ENCODE measurements around the gene SLC4A8. TPM values are rescaled to one million over a fixed set of nuclear protein-coding genes. Genes with fewer than 3 reads are reported as not detected.

The SLC4A8 gene
- total RNA-seq, 1 donor from 2014 or later = 0.74 TPM

DNA sequence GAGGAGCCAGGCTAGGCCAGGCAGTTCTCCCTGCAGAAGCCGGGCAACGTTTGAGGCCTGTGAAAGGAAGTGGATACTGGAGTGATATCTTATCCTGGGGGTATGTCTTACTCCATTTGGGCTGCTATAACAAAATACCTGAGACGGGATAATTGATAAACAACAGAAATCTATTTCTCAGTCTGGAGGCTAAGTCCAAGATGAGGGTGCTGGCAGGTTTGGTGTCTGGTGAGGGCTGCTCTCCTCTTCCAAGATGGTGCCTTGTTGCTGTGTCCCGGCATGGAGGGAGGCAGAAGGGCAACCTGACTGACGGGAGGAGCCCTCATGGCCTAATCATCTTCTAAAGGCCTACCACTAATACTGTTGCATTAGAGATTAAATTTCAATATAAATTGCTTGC, 17.8 kb upstream of the SLC4A8 start:
- H3K4me3 ChIP-seq = no peak overlapping the region
- intact Hi-C loops (cut with DNase I) = no loop called here
- no peak for TF ChIP-seq POLR2AphosphoS5 (IDR thresholded peaks at IDR 0.05; ENCODE audit: insufficient read depth in 1 of 2, low read depth in 1 of 2)
- no peaks in the 10 kb centered on the region for H3K9me3 ChIP-seq
- no peaks in the 10 kb centered on the region for H3K36me3 ChIP-seq
- no peaks in the 10 kb centered on the region for H3K4me1 ChIP-seq
- H3K27me3 ChIP-seq = no peaks in the 10 kb centered on the region
- no peak overlapping the region for H3K27ac ChIP-seq
- no peak for DNase-seq (ENCODE audit: extremely low spot score in 2 of 2)

DNA sequence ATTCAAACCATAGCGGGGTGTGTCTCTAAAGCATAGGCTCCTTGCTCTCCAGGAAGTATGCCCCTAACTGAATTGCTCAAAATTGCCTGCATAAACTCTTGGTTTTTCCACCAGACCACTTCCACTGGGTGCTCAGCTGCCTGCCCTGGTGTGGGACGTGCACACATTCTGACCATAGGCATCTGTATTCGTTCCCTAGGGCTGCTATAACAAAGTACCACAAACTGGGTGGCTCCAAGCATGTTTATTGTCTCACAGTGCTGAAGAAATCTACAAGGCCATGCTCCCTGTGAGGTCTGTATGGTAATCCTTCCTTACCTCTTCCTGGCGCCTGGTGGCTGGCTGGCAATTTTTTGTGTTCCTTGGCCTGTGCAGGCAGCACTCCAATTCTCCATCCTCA, 17.0 kb upstream of the SLC4A8 start:
- TF ChIP-seq, protein P1, sequence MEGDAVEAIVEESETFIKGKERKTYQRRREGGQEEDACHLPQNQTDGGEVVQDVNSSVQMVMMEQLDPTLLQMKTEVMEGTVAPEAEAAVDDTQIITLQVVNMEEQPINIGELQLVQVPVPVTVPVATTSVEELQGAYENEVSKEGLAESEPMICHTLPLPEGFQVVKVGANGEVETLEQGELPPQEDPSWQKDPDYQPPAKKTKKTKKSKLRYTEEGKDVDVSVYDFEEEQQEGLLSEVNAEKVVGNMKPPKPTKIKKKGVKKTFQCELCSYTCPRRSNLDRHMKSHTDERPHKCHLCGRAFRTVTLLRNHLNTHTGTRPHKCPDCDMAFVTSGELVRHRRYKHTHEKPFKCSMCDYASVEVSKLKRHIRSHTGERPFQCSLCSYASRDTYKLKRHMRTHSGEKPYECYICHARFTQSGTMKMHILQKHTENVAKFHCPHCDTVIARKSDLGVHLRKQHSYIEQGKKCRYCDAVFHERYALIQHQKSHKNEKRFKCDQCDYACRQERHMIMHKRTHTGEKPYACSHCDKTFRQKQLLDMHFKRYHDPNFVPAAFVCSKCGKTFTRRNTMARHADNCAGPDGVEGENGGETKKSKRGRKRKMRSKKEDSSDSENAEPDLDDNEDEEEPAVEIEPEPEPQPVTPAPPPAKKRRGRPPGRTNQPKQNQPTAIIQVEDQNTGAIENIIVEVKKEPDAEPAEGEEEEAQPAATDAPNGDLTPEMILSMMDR (IDR thresholded peaks at IDR 0.05) = no peak
- TF ChIP-seq POLR2AphosphoS5 (IDR thresholded peaks at IDR 0.05; ENCODE audit: insufficient read depth in 1 of 2, low read depth in 1 of 2) = no peak
- no peak for TF ChIP-seq POLR2A (IDR thresholded peaks at IDR 0.05)
- H3K9me3 ChIP-seq = no peaks in the 10 kb centered on the region
- no peak overlapping the region for H3K27ac ChIP-seq
- no peaks in the 10 kb centered on the region for H3K27me3 ChIP-seq
- no peaks in the 10 kb centered on the region for H3K4me1 ChIP-seq
- no peak overlapping the region for H3K4me3 ChIP-seq
- no peak for DNase-seq (ENCODE audit: extremely low spot score in 2 of 2)
- H3K36me3 ChIP-seq = no peaks in the 10 kb centered on the region
- intact Hi-C loops (cut with DNase I) = no loop called here

DNA sequence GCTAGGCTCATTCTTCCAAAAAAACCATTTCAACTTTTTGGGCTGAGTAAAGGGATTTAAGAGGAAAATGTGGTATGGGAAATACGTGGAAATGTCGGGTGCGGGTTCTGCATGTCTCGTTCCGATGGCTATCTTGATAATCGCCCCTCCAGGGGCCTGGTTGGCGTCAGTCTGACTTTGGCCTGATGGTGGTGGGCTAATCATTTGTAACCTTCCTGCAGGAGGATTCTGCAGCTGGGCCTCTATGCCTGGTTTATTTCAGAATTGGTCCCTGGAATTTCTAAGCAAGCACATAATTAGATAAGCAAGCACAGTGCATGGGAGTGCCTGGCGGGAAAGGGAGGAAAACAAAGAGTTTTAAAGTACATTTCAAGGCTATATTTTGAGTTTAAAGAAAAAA, 14.8 kb upstream of the SLC4A8 start:
- Histone ChIP-seq H3K36me3 (no peaks in the 10 kb centered on the region), H3K4me3 (no peak overlapping the region), H3K27ac (no peak overlapping the region), H3K9me3 (no peaks in the 10 kb centered on the region), H3K27me3 (no peaks in the 10 kb centered on the region), H3K4me1 (no peaks in the 10 kb centered on the region)
- intact Hi-C loops (cut with DNase I) = no loop called here
- DNase-seq (ENCODE audit: extremely low spot score in 2 of 2) = peak in 1 of 2 donors; percentile 37
- TF ChIP-seq POLR2A (IDR thresholded peaks at IDR 0.05) (no peak), POLR2AphosphoS5 (IDR thresholded peaks at IDR 0.05; ENCODE audit: insufficient read depth in 1 of 2, low read depth in 1 of 2) (no peak)
- TF ChIP-seq, protein P1 (IDR thresholded peaks at IDR 0.05) = no peak

DNA sequence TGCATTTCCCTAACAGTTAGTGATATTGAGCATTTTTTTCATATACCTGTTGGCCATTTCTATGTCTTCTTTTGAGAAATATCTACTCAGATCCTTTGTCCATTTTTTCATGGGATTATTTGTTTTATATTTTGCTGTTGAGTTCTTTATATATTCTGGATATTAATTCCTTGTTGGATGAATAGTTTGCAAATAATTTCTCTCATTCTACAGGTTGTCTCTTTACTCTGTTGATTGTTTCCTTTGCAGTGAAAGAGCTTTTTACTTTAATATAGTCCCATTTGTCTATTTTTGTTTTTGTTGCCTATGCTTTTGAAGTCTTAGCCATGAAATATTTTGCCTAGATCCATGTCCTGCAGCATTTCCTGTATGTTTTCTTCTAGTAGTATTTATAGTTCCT, 11.5 kb upstream of the SLC4A8 start:
- intact Hi-C loops (cut with DNase I) = no loop called here
- no peaks in the 10 kb centered on the region for H3K4me1 ChIP-seq
- no peak for DNase-seq (ENCODE audit: extremely low spot score in 2 of 2)
- no peaks in the 10 kb centered on the region for H3K27me3 ChIP-seq
- H3K4me3 ChIP-seq = no peak overlapping the region
- H3K27ac ChIP-seq = no peak overlapping the region
- no peaks in the 10 kb centered on the region for H3K9me3 ChIP-seq
- no peak for TF ChIP-seq POLR2AphosphoS5 (IDR thresholded peaks at IDR 0.05; ENCODE audit: insufficient read depth in 1 of 2, low read depth in 1 of 2)
- TF ChIP-seq POLR2A (IDR thresholded peaks at IDR 0.05) = no peak
- TF ChIP-seq, protein P1 (IDR thresholded peaks at IDR 0.05) = no peak
- no peaks in the 10 kb centered on the region for H3K36me3 ChIP-seq

DNA sequence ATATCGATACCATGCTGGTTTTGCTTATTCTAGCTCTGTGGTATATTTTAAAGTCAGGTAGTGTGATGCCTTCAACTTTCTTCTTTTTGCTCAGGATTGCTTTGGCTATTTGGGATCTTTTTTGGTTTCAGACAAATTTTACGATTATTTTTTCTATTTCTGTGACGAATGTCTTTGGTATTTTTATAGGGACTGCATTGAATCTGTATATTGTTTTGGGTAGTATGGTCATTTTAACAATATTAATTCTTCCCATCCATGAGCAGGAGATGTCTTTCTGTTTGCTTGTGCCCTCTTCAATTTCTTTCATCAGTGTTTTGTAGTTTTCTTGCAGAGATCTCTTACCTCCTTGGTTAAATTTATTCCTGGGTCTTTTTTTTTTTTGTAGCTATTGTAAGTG, 10.8 kb upstream of the SLC4A8 start:
- DNase-seq (ENCODE audit: extremely low spot score in 2 of 2) = no peak
- Histone ChIP-seq H3K27me3 (no peaks in the 10 kb centered on the region), H3K36me3 (no peaks in the 10 kb centered on the region), H3K4me1 (no peaks in the 10 kb centered on the region), H3K4me3 (no peak overlapping the region), H3K27ac (no peak overlapping the region), H3K9me3 (no peaks in the 10 kb centered on the region)
- TF ChIP-seq, protein P1 (IDR thresholded peaks at IDR 0.05) = no peak
- no peak for TF ChIP-seq POLR2A (IDR thresholded peaks at IDR 0.05)
- no peak for TF ChIP-seq POLR2AphosphoS5 (IDR thresholded peaks at IDR 0.05; ENCODE audit: insufficient read depth in 1 of 2, low read depth in 1 of 2)
- intact Hi-C loops (cut with DNase I) = no loop called here

DNA sequence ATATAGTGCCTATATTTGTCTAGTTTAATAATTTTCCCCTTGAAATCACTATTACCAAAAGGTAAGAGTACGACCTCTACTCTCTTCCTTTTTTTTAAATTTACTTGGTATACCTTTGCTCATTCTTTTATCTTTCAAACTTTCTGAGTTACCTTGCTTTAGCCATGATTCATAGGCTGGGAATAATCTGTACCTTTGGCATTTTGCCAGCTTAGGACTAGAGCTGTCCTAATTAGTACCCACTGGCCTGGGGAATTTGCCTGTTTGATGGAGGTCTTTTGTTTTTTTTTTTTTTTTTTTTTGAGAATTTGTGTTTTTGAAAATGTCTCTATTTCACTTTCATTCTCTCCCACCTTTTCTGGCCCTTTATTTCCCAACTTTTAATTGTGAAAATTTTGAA, 8.7 kb upstream of the SLC4A8 start:
- intact Hi-C loops (cut with DNase I) = no loop called here
- no peak overlapping the region for H3K4me3 ChIP-seq
- TF ChIP-seq POLR2A (IDR thresholded peaks at IDR 0.05) = no peak
- TF ChIP-seq POLR2AphosphoS5 (IDR thresholded peaks at IDR 0.05; ENCODE audit: insufficient read depth in 1 of 2, low read depth in 1 of 2) = no peak
- TF ChIP-seq, protein P1 (IDR thresholded peaks at IDR 0.05) = no peak
- no peak for DNase-seq (ENCODE audit: extremely low spot score in 2 of 2)
- H3K27me3 ChIP-seq = no peaks in the 10 kb centered on the region
- no peaks in the 10 kb centered on the region for H3K36me3 ChIP-seq
- H3K9me3 ChIP-seq = no peaks in the 10 kb centered on the region
- H3K4me1 ChIP-seq = no peaks in the 10 kb centered on the region
- no peak overlapping the region for H3K27ac ChIP-seq
